IMR-90 (cell line): ENCODE data around the gene ADAMTS10. TPM values are rescaled to one million over a fixed set of nuclear protein-coding genes. Genes with fewer than 3 reads are reported as not detected.

Experiments used
- ATAC-seq: fragments of 200-7000 bp; cut with Tn5 transposase; 2 replicates; pipeline ENCODE4 v1.9.1; 2020; ENCODE audit warnings: low read depth, mild to moderate bottlenecking, moderate library complexity
- BruUV-seq: library from RNA; stranded (reverse); fragments of 400-500 nt; replicated peaks from 2 replicates; lab custom pipeline; 2021; lab: Mats Ljungman, UMichigan
- CTCF ChIA-PET: fragments of 300-600 bp; formaldehyde crosslinking; extraction: SDS; loops from one replicate; lab custom pipeline; 2021; ENCODE audit warnings: antibody characterized with exemption; lab: Yijun Ruan, JAX
- POLR2A ChIA-PET: fragments of 300-600 bp; sonication (Branson Sonifier 250); formaldehyde crosslinking; loops from one replicate; lab custom pipeline; 2022; ENCODE audit warnings: antibody characterized with exemption; ENCODE audit not compliant: unreplicated experiment; lab: Charles Lee
- DNase-seq: peaks from one replicate; pipeline ENCODE4 v3.0.0; 2013
- H2AFZ ChIP-seq: replicated peaks from 2 replicates; pipeline ENCODE3; 2013; ENCODE audit warnings: low read length, mild to moderate bottlenecking; ENCODE audit not compliant: poor library complexity
- H2AK5ac ChIP-seq: 2 replicates; pipeline ENCODE4 v1.6.1; 2013; ENCODE audit warnings: low read depth, low read length, inconsistent platforms
- H2AK9ac ChIP-seq: replicated peaks from 2 replicates; pipeline ENCODE3; 2013; ENCODE audit warnings: mild to moderate bottlenecking, low read depth, low read length, moderate library complexity; ENCODE audit not compliant: poor library complexity
- H2BK120ac ChIP-seq: 2 replicates; pipeline ENCODE4 v1.6.1; 2013; ENCODE audit warnings: low read depth, low read length, inconsistent platforms
- H2BK15ac ChIP-seq: 3 replicates; pipeline ENCODE4 v1.6.1; 2013; ENCODE audit warnings: low read depth, low read length, inconsistent platforms
- H2BK20ac ChIP-seq: 2 replicates; pipeline ENCODE4 v1.6.1; 2013; ENCODE audit warnings: low read depth, mild to moderate bottlenecking, inconsistent platforms, low read length, moderate library complexity
- H2BK5ac ChIP-seq: 2 replicates; pipeline ENCODE4 v1.6.1; 2013; ENCODE audit warnings: mild to moderate bottlenecking, low read depth, low read length, inconsistent platforms; ENCODE audit not compliant: poor library complexity, severe bottlenecking
- H3K14ac ChIP-seq: replicated peaks from 2 replicates; pipeline ENCODE4 v1.6.1; 2013; ENCODE audit warnings: low read depth, low read length, inconsistent platforms
- H3K18ac ChIP-seq: 2 replicates; pipeline ENCODE4 v1.6.1; 2013; ENCODE audit warnings: low read depth, low read length, control low read depth
- H3K23ac ChIP-seq: 2 replicates; pipeline ENCODE4 v1.6.1; 2013; ENCODE audit warnings: low read depth, low read length, inconsistent platforms
- H3K27ac ChIP-seq: 2 replicates; pipeline ENCODE4 v1.5.1; 2013; ENCODE audit warnings: mild to moderate bottlenecking, control low read depth, low read length; ENCODE audit not compliant: insufficient read depth
- H3K27me3 ChIP-seq: 2 replicates; pipeline ENCODE4 v1.6.1; 2013; ENCODE audit warnings: low read length; ENCODE audit not compliant: control insufficient read depth, insufficient read depth
- H3K36me3 ChIP-seq: 2 replicates; pipeline ENCODE4 v1.6.1; 2013; ENCODE audit warnings: low read length, mixed read lengths; ENCODE audit not compliant: control insufficient read depth, insufficient read depth
- H3K4ac ChIP-seq: 2 replicates; pipeline ENCODE4 v1.6.1; 2013; ENCODE audit warnings: low read depth, low read length, inconsistent platforms
- H3K4me1 ChIP-seq: 2 replicates; pipeline ENCODE4 v1.6.1; 2013; ENCODE audit warnings: low read length, mixed read lengths; ENCODE audit not compliant: control insufficient read depth, insufficient read depth
- H3K4me2 ChIP-seq: 2 replicates; pipeline ENCODE4 v1.6.1; 2013; ENCODE audit warnings: low read depth, mild to moderate bottlenecking, control low read depth, low read length, moderate library complexity
- H3K4me3 ChIP-seq: 2 replicates; pipeline ENCODE4 v1.5.1; 2013; ENCODE audit warnings: low read depth, mild to moderate bottlenecking, control low read depth, low read length, moderate library complexity; ENCODE audit not compliant: insufficient read depth
- H3K56ac ChIP-seq: 2 replicates; pipeline ENCODE4 v1.6.1; 2013; ENCODE audit warnings: low read length, inconsistent platforms; ENCODE audit not compliant: insufficient read depth; ENCODE audit errors: extremely low read depth
- H3K79me1 ChIP-seq, 2 experiments: 2 replicates each; pipeline ENCODE4 v1.6.1; 2013; ENCODE audit warnings: low read length in 2 of 2, inconsistent platforms in 1 of 2, low read depth in 1 of 2
- H3K9ac ChIP-seq: 2 replicates; pipeline ENCODE4 v1.6.1; 2013; ENCODE audit warnings: low read depth, low read length, control low read depth
- H3K9me1 ChIP-seq: 2 replicates; pipeline ENCODE4 v1.6.1; 2013; ENCODE audit warnings: low read length, inconsistent platforms; ENCODE audit not compliant: insufficient read depth
- H3K9me3 ChIP-seq: 2 replicates; pipeline ENCODE4 v1.6.1; 2013; ENCODE audit warnings: low read length; ENCODE audit not compliant: control insufficient read depth, insufficient read depth
- H4K20me1 ChIP-seq: 2 replicates; pipeline ENCODE4 v1.6.1; 2013; ENCODE audit warnings: low read length, inconsistent platforms; ENCODE audit not compliant: insufficient read depth
- H4K5ac ChIP-seq: 2 replicates; pipeline ENCODE4 v1.6.1; 2013; ENCODE audit warnings: mild to moderate bottlenecking, low read depth, low read length, control low read depth
- H4K8ac ChIP-seq, 2 experiments: 2 replicates each; pipeline ENCODE4 v1.6.1; 2013; ENCODE audit warnings: low read depth in 2 of 2, low read length in 2 of 2, control low read depth in 1 of 2, inconsistent platforms in 1 of 2
- H4K91ac ChIP-seq: 2 replicates; pipeline ENCODE4 v1.6.1; 2013; ENCODE audit warnings: low read depth, low read length, inconsistent platforms; ENCODE audit not compliant: insufficient read depth
- CHD1 ChIP-seq: IDR thresholded peaks from 2 replicates; pipeline ENCODE4 v1.6.1; 2012; ENCODE audit warnings: low read depth, low read length, improper control_type of control experiment
- ELK1 ChIP-seq: fragments of 150-350 bp; IDR thresholded peaks from 2 replicates; pipeline ENCODE4 v1.6.1; 2016; ENCODE audit warnings: low read depth, mild to moderate bottlenecking, low read length, moderate library complexity, borderline replicate concordance
- MAFK ChIP-seq: IDR thresholded peaks from 2 replicates; pipeline ENCODE4 v1.6.1; 2012; ENCODE audit warnings: low read depth, low read length, improper control_type of control experiment
- MAZ ChIP-seq: IDR thresholded peaks from 2 replicates; pipeline ENCODE4 v1.6.1; 2012; ENCODE audit warnings: low read depth, mild to moderate bottlenecking, low read length, improper control_type of control experiment, moderate library complexity, borderline replicate concordance
- MXI1 ChIP-seq: IDR thresholded peaks from 2 replicates; pipeline ENCODE4 v1.6.1; 2012; ENCODE audit warnings: low read depth, mild to moderate bottlenecking, low read length, moderate library complexity, borderline replicate concordance
- RAD21 ChIP-seq: IDR thresholded peaks from 2 replicates; pipeline ENCODE4 v1.6.1; 2012; ENCODE audit warnings: low read length, improper control_type of control experiment
- RCOR1 ChIP-seq: IDR thresholded peaks from 2 replicates; pipeline ENCODE4 v1.6.1; 2012; ENCODE audit warnings: mild to moderate bottlenecking, low read length, improper control_type of control experiment; ENCODE audit not compliant: insufficient replicate concordance
- WGBS, 2 experiments: methylation state at CpG; one replicate each; pipeline versions ENCODE4 v1.1.5 to v1.1.7; 2013; ENCODE audit warnings: missing lambda C conversion rate in 2 of 2; ENCODE audit not compliant: insufficient read length in 1 of 2; ENCODE audit errors: extremely low coverage in 2 of 2; 5-methylcytosine and 5-hydroxymethylcytosine counted together
- dilution Hi-C: fragments of 300-500 bp; cut with HindIII; formaldehyde crosslinking; loops from one replicate; pipeline ENCODE4 v1.14.3; 2018; ENCODE audit warnings: low sequenced_read_pairs; ENCODE audit not compliant: unreplicated experiment
- in situ Hi-C: fragments of 300-500 bp; cut with MboI; formaldehyde crosslinking; loops from 3 replicates; pipeline ENCODE4 v1.14.3; 2019; ENCODE audit warnings: low sequenced_read_pairs, inconsistent platforms, mixed read lengths
- intact Hi-C: fragments of 100-400 bp; cut with micrococcal nuclease; formaldehyde crosslinking; loops from 2 replicates; pipeline ENCODE4 v1.10.0; 2022
- polyA plus RNA-seq, 3 experiments: library from polyadenylated mRNA; depleted of rRNA; stranded (reverse); fragments of >200 nt; gene quantifications; 2 replicates each; pipeline ENCODE4 v1.2.3, GENCODE V29; 2012; ENCODE audit warnings: low replicate concordance in 1 of 3
- total RNA-seq: library from RNA; depleted of rRNA; stranded (reverse); fragments of >200 nt; gene quantifications from 2 replicates; pipeline ENCODE4 v1.2.3, GENCODE V29; 2012

ADAMTS10 gene
- total and polyA plus RNA-seq, 2 of the 4 experiments (the other 2 are of a cell fraction), result 3.4 to 11.5 TPM

GRCh38 chr19:8631425-8631819, 20.9 kb upstream of the ADAMTS10 start:
- in situ Hi-C loops (no loop called here), intact Hi-C loops (no loop called here), dilution Hi-C loops (no loop called here)
- no peaks in the 10 kb centered on the region for H3K79me1 ChIP-seq
- H3K4me1 ChIP-seq, result peaks cover 2% of the 10 kb centered on the region; the same call in 1 of the 2 replicates
- no peak overlapping the region; the same call in 1 of the 2 replicates for H4K5ac ChIP-seq
- no peak overlapping the region for H3K4ac ChIP-seq
- no peak overlapping the region for H2BK120ac ChIP-seq
- no peak overlapping the region for H3K56ac ChIP-seq
- no peak overlapping the region for H2BK5ac ChIP-seq
- H3K27ac ChIP-seq, result no peak overlapping the region
- no peak overlapping the region for H4K8ac ChIP-seq
- WGBS, 2 experiments, result 8% methylated on average over 2 of the region's 11 CpGs; no CpG with 5 or more reads in 1 of the 2 experiments
- CTCF ChIA-PET, result interaction anchor here (1.1 kb wide), 1 partner anchor 10 kb away, joined by 5 read pairs; no protein-coding TSS in a partner anchor
- no peak overlapping the region for H2AK5ac ChIP-seq
- H4K91ac ChIP-seq, result no peak overlapping the region
- H2BK20ac ChIP-seq, result no peak overlapping the region
- H3K14ac ChIP-seq, result no peak overlapping the region
- H3K36me3 ChIP-seq, result no peaks in the 10 kb centered on the region
- BruUV-seq, result no TSS peak
- H2AK9ac ChIP-seq, result no peak overlapping the region
- H3K18ac ChIP-seq, result peak overlapping the region; percentile 7; the same call in 1 of the 2 replicates
- H3K9me3 ChIP-seq, result peaks cover 6% of the 10 kb centered on the region
- H3K4me2 ChIP-seq, result no peak overlapping the region
- DNase-seq (peak; percentile 36), ATAC-seq (peak; percentile 93)
- POLR2A ChIA-PET, result no interaction called here
- no peaks in the 10 kb centered on the region for H4K20me1 ChIP-seq
- no peak overlapping the region for H2BK15ac ChIP-seq
- peak overlapping the region; percentile 63 for H2AFZ ChIP-seq
- no peak overlapping the region for H3K4me3 ChIP-seq
- H3K23ac ChIP-seq, result no peak overlapping the region
- no peaks in the 10 kb centered on the region for H3K27me3 ChIP-seq
- no peak for TF ChIP-seq CHD1
- no peak for TF ChIP-seq RCOR1
- TF ChIP-seq MXI1, result no peak
- TF ChIP-seq RAD21, result no peak
- no peak for TF ChIP-seq MAZ
- TF ChIP-seq ELK1, result no peak
- no peak for TF ChIP-seq MAFK
- no peaks in the 10 kb centered on the region for H3K9me1 ChIP-seq
- H3K9ac ChIP-seq, result no peak overlapping the region
